BLaER1 (cell line): ENCODE results near the gene RAP1GDS1.

Source experiments
- H3K27ac ChIP-seq: shearing (Covaris generic); formaldehyde crosslinking; 2 replicates; pipeline ENCODE4 v1.8.1; 2022
- H3K27me3 ChIP-seq: shearing (Covaris generic); formaldehyde crosslinking; 2 replicates; pipeline ENCODE4 v1.8.1; 2022
- H3K36me3 ChIP-seq: shearing (Covaris generic); formaldehyde crosslinking; 2 replicates; pipeline ENCODE4 v1.8.1; 2022
- H3K4me1 ChIP-seq: shearing (Covaris generic); formaldehyde crosslinking; 2 replicates; pipeline ENCODE4 v1.8.1; 2022
- H3K4me2 ChIP-seq: shearing (Covaris generic); formaldehyde crosslinking; 2 replicates; pipeline ENCODE4 v1.8.1; 2022
- H3K4me3 ChIP-seq: shearing (Covaris generic); formaldehyde crosslinking; 2 replicates; pipeline ENCODE4 v1.8.1; 2022
- H3K9ac ChIP-seq: shearing (Covaris generic); formaldehyde crosslinking; 2 replicates; pipeline ENCODE4 v1.8.1; 2022
- H3K9me3 ChIP-seq: shearing (Covaris generic); formaldehyde crosslinking; 2 replicates; pipeline ENCODE4 v1.8.1; 2022
- H4K20me1 ChIP-seq: shearing (Covaris generic); formaldehyde crosslinking; 2 replicates; pipeline ENCODE4 v1.8.1; 2022
- Cebpa-rat ChIP-seq: shearing (Covaris generic); IDR thresholded peaks from 2 replicates; pipeline ENCODE4 v1.8.1; 2022

Gene RAP1GDS1

GRCh38 chr4:98249831-98250230 lies 11.4 kb upstream of the RAP1GDS1 start:
- no peaks in the 10 kb centered on the region for H3K4me1 ChIP-seq
- TF ChIP-seq Cebpa-rat, result no peak
- H3K4me3 ChIP-seq, result no peak overlapping the region
- no peak overlapping the region for H3K4me2 ChIP-seq
- no peaks in the 10 kb centered on the region for H3K36me3 ChIP-seq
- H3K9ac ChIP-seq, result no peak overlapping the region
- no peaks in the 10 kb centered on the region for H3K9me3 ChIP-seq
- no peaks in the 10 kb centered on the region for H4K20me1 ChIP-seq
- H3K27me3 ChIP-seq, result no peaks in the 10 kb centered on the region
- no peak overlapping the region for H3K27ac ChIP-seq

- Histone ChIP-seq H3K27ac (no peak overlapping the region), H4K20me1 (no peaks in the 10 kb centered on the region), H3K4me3 (no peak overlapping the region), H3K4me1 (no peaks in the 10 kb centered on the region), H3K27me3 (no peaks in the 10 kb centered on the region), H3K9me3 (no peaks in the 10 kb centered on the region), H3K4me2 (no peak overlapping the region), H3K36me3 (no peaks in the 10 kb centered on the region), H3K9ac (no peak overlapping the region)
- no peak for TF ChIP-seq Cebpa-rat
These were observed 7.7 kb upstream of the RAP1GDS1 start for GRCh38 chr4:98253499-98253898.

GRCh38 chr4:98260047-98260578 lies 1.1 kb upstream of the RAP1GDS1 start:
- no peaks in the 10 kb centered on the region for H3K36me3 ChIP-seq
- H4K20me1 ChIP-seq, result peaks cover 25% of the 10 kb centered on the region; the same call in 1 of the 2 replicates
- TF ChIP-seq Cebpa-rat, result no peak
- no peaks in the 10 kb centered on the region for H3K9me3 ChIP-seq
- peaks cover 24% of the 10 kb centered on the region for H3K4me1 ChIP-seq
- H3K9ac ChIP-seq, result peak overlapping the region; percentile 94
- H3K27me3 ChIP-seq, result no peaks in the 10 kb centered on the region
- peak overlapping the region; percentile 94 for H3K27ac ChIP-seq
- H3K4me2 ChIP-seq, result peak overlapping the region; percentile 81
- peak overlapping the region; percentile 95 for H3K4me3 ChIP-seq

- peak overlapping the region; percentile 89 for H3K9ac ChIP-seq
- H3K9me3 ChIP-seq, result no peaks in the 10 kb centered on the region
- no peaks in the 10 kb centered on the region for H3K27me3 ChIP-seq
- no peak for TF ChIP-seq Cebpa-rat
- peaks cover 31% of the 10 kb centered on the region; the same call in 1 of the 2 replicates for H4K20me1 ChIP-seq
- peak overlapping the region; percentile 93 for H3K4me2 ChIP-seq
- H3K36me3 ChIP-seq, result no peaks in the 10 kb centered on the region
- H3K4me1 ChIP-seq, result peaks cover 24% of the 10 kb centered on the region
- peak overlapping the region; percentile 87 for H3K27ac ChIP-seq
- peak overlapping the region; percentile 95 for H3K4me3 ChIP-seq
These were observed 464 bp downstream of the RAP1GDS1 start for GRCh38 chr4:98261405-98262291.

- Histone ChIP-seq H3K4me1 (peaks cover 24% of the 10 kb centered on the region), H3K36me3 (peaks cover 3% of the 10 kb centered on the region), H3K27ac (peak overlapping the region; percentile 87; the same call in 1 of the 2 replicates), H3K4me2 (peak overlapping the region; percentile 93), H4K20me1 (peaks cover 31% of the 10 kb centered on the region; the same call in 1 of the 2 replicates), H3K9me3 (peaks cover 7% of the 10 kb centered on the region), H3K27me3 (no peaks in the 10 kb centered on the region), H3K4me3 (peak overlapping the region; percentile 95), H3K9ac (peak overlapping the region; percentile 89)
- TF ChIP-seq Cebpa-rat, result no peak
These were observed 1.2 kb downstream of the RAP1GDS1 start for GRCh38 chr4:98262431-98262830.

GRCh38 chr4:98267498-98267897 lies 6.3 kb downstream of the RAP1GDS1 start:
- peaks cover 30% of the 10 kb centered on the region; the same call in 1 of the 2 replicates for H4K20me1 ChIP-seq
- no peak for TF ChIP-seq Cebpa-rat

GRCh38 chr4:98275145-98275544 lies 14.0 kb downstream of the RAP1GDS1 start:
- H4K20me1 ChIP-seq, result peaks cover 6% of the 10 kb centered on the region; the same call in 1 of the 2 replicates
- peaks cover 20% of the 10 kb centered on the region for H3K36me3 ChIP-seq
- no peak for TF ChIP-seq Cebpa-rat
- peaks cover 43% of the 10 kb centered on the region for H3K9me3 ChIP-seq
- no peak overlapping the region for H3K4me3 ChIP-seq
- no peak overlapping the region for H3K9ac ChIP-seq
- H3K4me2 ChIP-seq, result no peak overlapping the region
- H3K4me1 ChIP-seq, result no peaks in the 10 kb centered on the region
- H3K27ac ChIP-seq, result no peak overlapping the region
- no peaks in the 10 kb centered on the region for H3K27me3 ChIP-seq

More at GRCh38 chr4:98267498-98267897, 6.3 kb downstream of the RAP1GDS1 start:
- H3K36me3 ChIP-seq, result peaks cover 23% of the 10 kb centered on the region
- H3K4me3 ChIP-seq, result no peak overlapping the region
- H3K9ac ChIP-seq, result no peak overlapping the region
- peaks cover 23% of the 10 kb centered on the region for H3K9me3 ChIP-seq
- H3K4me2 ChIP-seq, result no peak overlapping the region
- H3K27ac ChIP-seq, result no peak overlapping the region
- H3K27me3 ChIP-seq, result no peaks in the 10 kb centered on the region
- peaks cover 7% of the 10 kb centered on the region for H3K4me1 ChIP-seq

GRCh38 chr4:98283219-98284189 lies 22.3 kb downstream of the RAP1GDS1 start:
- Histone ChIP-seq H3K36me3 (no peaks in the 10 kb centered on the region), H3K9ac (no peak overlapping the region), H3K4me3 (no peak overlapping the region), H3K4me1 (peaks cover under 1% of the 10 kb centered on the region; the same call in 1 of the 2 replicates), H3K27ac (no peak overlapping the region), H3K27me3 (no peaks in the 10 kb centered on the region), H3K4me2 (no peak overlapping the region), H4K20me1 (peaks cover 16% of the 10 kb centered on the region; the same call in 1 of the 2 replicates), H3K9me3 (peaks cover 4% of the 10 kb centered on the region; the same call in 1 of the 2 replicates)
- no peak for TF ChIP-seq Cebpa-rat

- Histone ChIP-seq H3K4me3 (no peak overlapping the region), H3K27ac (no peak overlapping the region), H3K4me1 (peaks cover 9% of the 10 kb centered on the region; the same call in 1 of the 2 replicates), H3K4me2 (no peak overlapping the region), H4K20me1 (peaks cover 16% of the 10 kb centered on the region; the same call in 1 of the 2 replicates), H3K36me3 (no peaks in the 10 kb centered on the region), H3K9ac (no peak overlapping the region), H3K27me3 (no peaks in the 10 kb centered on the region), H3K9me3 (peaks cover 2% of the 10 kb centered on the region; the same call in 1 of the 2 replicates)
- TF ChIP-seq Cebpa-rat, result no peak
These were observed 23.5 kb downstream of the RAP1GDS1 start for GRCh38 chr4:98284640-98285046.
